Activated CD4-positive, alpha-beta T cell treated with anti-CD3 and anti-CD28 coated beads, Interleukin-2, amount 10 ng/mL, durations not matched to agents 24 days and 14 days (primary cell): ENCODE measurements around the gene TNNT3. TPM values are rescaled to one million over a fixed set of nuclear protein-coding genes. Genes with fewer than 3 reads are reported as not detected.
A peak's percentile ranks its signal among the peaks of the same experiment; 100 is the strongest.
"Not testable (repeated sequence)": the region's sequence is repeated elsewhere in the genome, so short reads cannot be mapped to it uniquely, and the experiment has no call there.

Source experiments
- DNase-seq: peaks from one replicate; pipeline ENCODE4 v3.0.0; 2022
- H3K27ac Mint-ChIP-seq: one replicate; pipeline ENCODE4 v1.8.0; 2022; ENCODE audit warnings: mild to moderate bottlenecking, mixed read lengths
- H3K27me3 Mint-ChIP-seq: one replicate; pipeline ENCODE4 v1.8.0; 2022; ENCODE audit warnings: mixed read lengths
- H3K36me3 Mint-ChIP-seq: one replicate; pipeline ENCODE4 v1.8.0; 2022; ENCODE audit warnings: low read depth, mild to moderate bottlenecking, mixed read lengths
- H3K4me1 Mint-ChIP-seq: one replicate; pipeline ENCODE4 v1.8.0; 2021; ENCODE audit warnings: mixed read lengths
- H3K4me3 Mint-ChIP-seq: one replicate; pipeline ENCODE4 v1.8.0; 2022; ENCODE audit warnings: mild to moderate bottlenecking, moderate library complexity, mixed read lengths
- H3K9me3 Mint-ChIP-seq: one replicate; pipeline ENCODE4 v1.8.0; 2021; ENCODE audit warnings: mixed read lengths
- intact Hi-C: fragments of 100-400 bp; cut with micrococcal nuclease; formaldehyde crosslinking; loops from one replicate; pipeline ENCODE4 v1.15.1; 2023
- total RNA-seq: library from RNA; stranded (reverse); gene quantifications from 2 replicates; pipeline ENCODE4 v1.2.3, GENCODE V29; 2022

The TNNT3 gene
- total RNA-seq, 1 donor from 2014 or later = 1.2 TPM

- peak; percentile 55 for DNase-seq
- Mint-ChIP-seq H3K27ac (no peak overlapping the region), H3K4me1 (peaks cover 2% of the 10 kb centered on the region), H3K36me3 (no peaks in the 10 kb centered on the region), H3K27me3 (peaks cover 4% of the 10 kb centered on the region), H3K4me3 (no peak overlapping the region), H3K9me3 (no peaks in the 10 kb centered on the region)
- intact Hi-C loops = no loop called here
Observed at GRCh38 chr11:1934335-1935155, 15.0 kb downstream of the TNNT3 start.

- Mint-ChIP-seq H3K9me3 (no peaks in the 10 kb centered on the region), H3K4me1 (peaks cover 5% of the 10 kb centered on the region), H3K27ac (no peak overlapping the region), H3K27me3 (peaks cover 2% of the 10 kb centered on the region), H3K4me3 (no peak overlapping the region), H3K36me3 (no peaks in the 10 kb centered on the region)
- intact Hi-C loops = no loop called here
- DNase-seq = peak; percentile 55
Observed at GRCh38 chr11:1935156-1936071, 15.9 kb downstream of the TNNT3 start.

DNA sequence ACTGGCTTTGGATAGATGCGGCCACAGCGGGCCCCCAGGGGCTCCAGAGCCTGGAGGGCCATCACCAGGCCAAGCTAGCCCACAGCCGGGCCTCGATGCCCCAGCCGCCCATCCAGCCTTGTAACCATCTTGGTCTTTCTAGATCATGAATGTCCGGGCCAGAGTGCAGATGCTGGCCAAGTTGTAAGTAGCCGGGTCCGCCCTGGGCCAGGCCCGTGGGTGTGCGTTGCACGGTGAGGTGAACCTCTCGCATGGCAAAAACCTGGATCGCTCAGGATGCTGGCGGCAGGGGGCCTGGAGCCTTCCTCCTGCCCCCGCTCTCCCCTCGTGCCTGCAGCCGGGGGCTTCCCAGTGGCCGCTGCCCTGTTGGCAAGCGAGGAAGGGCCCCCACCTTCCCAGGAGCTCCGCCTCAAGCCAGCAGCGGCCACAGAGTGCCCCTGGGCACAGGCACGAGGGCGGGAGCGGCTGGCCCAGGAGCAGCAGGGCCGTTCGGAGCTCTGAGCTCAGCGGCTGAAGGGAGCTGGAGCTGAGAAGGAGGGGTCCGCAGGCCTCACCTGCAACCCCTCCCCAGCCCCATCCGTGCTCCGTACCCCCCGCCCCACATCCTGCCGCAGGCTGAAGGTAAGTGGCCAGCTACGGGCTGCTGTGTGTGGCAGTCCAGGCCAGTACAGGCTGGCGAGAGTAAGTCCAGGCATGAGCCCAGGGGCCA, 16.7 kb downstream of the TNNT3 start:
- DNase-seq = peak; percentile 50
- no peak overlapping the region for H3K27ac Mint-ChIP-seq
- intact Hi-C loops = no loop called here
- H3K27me3 Mint-ChIP-seq = peaks cover 2% of the 10 kb centered on the region
- no peak overlapping the region for H3K4me3 Mint-ChIP-seq
- no peaks in the 10 kb centered on the region for H3K9me3 Mint-ChIP-seq
- H3K36me3 Mint-ChIP-seq = no peaks in the 10 kb centered on the region
- peaks cover 5% of the 10 kb centered on the region for H3K4me1 Mint-ChIP-seq

GRCh38 chr11:1936781-1937615, 17.5 kb downstream of the TNNT3 start:
- peak; percentile 54 for DNase-seq
- Mint-ChIP-seq H3K27me3 (no peaks in the 10 kb centered on the region), H3K27ac (no peak overlapping the region), H3K36me3 (no peaks in the 10 kb centered on the region), H3K4me3 (no peak overlapping the region), H3K4me1 (peaks cover 5% of the 10 kb centered on the region), H3K9me3 (no peaks in the 10 kb centered on the region)
- intact Hi-C loops = no loop called here

- DNase-seq = peak; percentile 55
- Mint-ChIP-seq H3K27me3 (no peaks in the 10 kb centered on the region), H3K4me1 (peaks cover 5% of the 10 kb centered on the region), H3K9me3 (no peaks in the 10 kb centered on the region), H3K27ac (no peak overlapping the region), H3K36me3 (no peaks in the 10 kb centered on the region), H3K4me3 (no peak overlapping the region)
- intact Hi-C loops = loop anchor here (1.0 kb wide), 1 partner anchor 24 kb away; no protein-coding TSS in a partner anchor
Observed at GRCh38 chr11:1937616-1938342, 18.3 kb downstream of the TNNT3 start.

DNA sequence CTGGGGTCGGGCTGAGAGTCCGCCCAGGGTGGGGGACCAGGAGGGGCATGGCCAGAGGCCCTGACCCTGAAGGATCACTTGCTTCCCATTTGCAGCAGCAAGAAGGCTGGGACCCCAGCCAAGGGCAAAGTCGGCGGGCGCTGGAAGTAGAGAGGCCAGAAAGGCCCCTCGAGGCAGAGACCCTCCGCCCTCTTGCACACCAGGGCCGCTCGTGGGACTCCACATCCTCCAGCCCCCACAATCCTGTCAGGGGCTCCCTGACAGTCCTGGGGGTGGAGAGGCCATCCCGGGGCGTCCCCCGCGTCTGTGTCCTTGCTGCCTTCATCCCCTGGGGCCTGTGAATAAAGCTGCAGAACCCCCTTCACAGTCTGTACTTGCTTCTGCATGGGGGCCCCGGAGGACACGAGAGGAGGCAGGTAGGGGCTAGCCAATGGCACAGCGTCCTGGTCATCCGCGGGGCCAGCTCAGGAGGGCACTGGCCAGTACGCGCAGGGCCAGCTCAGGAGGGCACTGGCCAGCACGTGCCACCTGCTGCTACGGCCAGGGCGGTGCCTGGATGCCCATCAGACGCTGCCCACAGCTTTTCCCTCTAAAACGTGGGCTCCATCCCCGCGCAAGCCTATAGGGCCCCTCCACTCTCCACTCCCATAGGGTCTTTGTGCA, 19.0 kb downstream of the TNNT3 start:
- Mint-ChIP-seq H3K4me3 (no peak overlapping the region), H3K27ac (no peak overlapping the region), H3K4me1 (peaks cover 5% of the 10 kb centered on the region), H3K27me3 (no peaks in the 10 kb centered on the region), H3K9me3 (no peaks in the 10 kb centered on the region), H3K36me3 (no peaks in the 10 kb centered on the region)
- DNase-seq = peak; percentile 53
- intact Hi-C loops = loop anchor here (1.0 kb wide), 2 partner anchors 25 to 44 kb away; no protein-coding TSS in a partner anchor

DNA sequence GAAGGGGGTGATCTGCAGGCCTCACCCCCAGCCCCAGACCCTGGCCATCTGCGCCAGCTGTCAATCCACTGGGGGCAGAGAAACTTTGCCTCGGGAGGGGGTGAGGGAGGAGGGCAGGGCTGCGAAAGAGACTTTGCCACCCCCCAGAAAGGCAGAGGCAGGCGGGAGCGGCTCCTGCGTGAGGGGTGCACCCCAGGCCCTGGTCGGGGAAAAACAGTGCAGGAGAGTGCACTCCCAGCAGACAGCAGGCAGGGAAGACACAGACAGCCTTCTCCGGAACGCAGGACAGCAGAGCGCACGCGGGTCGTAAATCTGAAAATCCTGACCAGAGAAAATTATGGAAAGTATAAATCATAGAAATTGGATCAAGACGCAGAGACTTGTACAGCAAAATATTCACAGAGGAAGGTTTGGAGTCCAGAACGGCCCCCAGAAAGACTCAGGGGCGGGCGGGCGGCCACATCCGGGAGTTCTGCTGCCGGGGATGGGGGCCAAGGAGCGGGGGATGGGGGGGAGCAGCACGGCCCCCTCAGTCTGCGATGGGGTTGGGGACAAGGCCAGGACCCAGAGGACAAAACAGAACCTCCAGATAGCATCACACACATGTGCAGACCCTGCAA, 19.6 kb downstream of the TNNT3 start:
- DNase-seq = peak; percentile 55
- Mint-ChIP-seq H3K4me1 (peaks cover 5% of the 10 kb centered on the region), H3K4me3 (no peak overlapping the region), H3K36me3 (no peaks in the 10 kb centered on the region), H3K27me3 (no peaks in the 10 kb centered on the region), H3K9me3 (no peaks in the 10 kb centered on the region), H3K27ac (no peak overlapping the region)
- intact Hi-C loops = loop anchor here (1.0 kb wide), 1 partner anchor 45 kb away; no protein-coding TSS in a partner anchor

DNA sequence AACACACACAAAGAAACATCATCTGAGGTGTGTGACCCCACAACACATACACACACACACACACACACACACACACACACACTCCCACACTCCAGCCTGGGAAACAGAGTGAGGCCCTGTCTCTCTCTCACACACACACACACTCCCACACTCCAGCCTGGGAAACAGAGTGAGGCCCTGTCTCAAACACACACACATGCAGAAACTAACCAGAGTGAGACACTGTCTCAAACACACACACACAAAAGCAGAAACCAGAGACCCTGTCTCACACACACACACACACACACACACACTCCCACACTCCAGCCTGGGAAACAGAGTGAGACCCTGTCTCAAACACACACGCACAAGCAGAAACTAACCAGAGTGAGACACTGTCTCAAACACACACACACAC, 20.3 kb downstream of the TNNT3 start:
- H3K36me3 Mint-ChIP-seq, H3K4me3 Mint-ChIP-seq, H3K4me1 Mint-ChIP-seq, H3K9me3 Mint-ChIP-seq, H3K27me3 Mint-ChIP-seq: not testable (repeated sequence)
- peak overlapping the region; percentile 59 for H3K27ac Mint-ChIP-seq
- intact Hi-C loops = loop anchor here (1.0 kb wide), 1 partner anchor 45 kb away; no protein-coding TSS in a partner anchor
- DNase-seq = peak; percentile 40

DNA sequence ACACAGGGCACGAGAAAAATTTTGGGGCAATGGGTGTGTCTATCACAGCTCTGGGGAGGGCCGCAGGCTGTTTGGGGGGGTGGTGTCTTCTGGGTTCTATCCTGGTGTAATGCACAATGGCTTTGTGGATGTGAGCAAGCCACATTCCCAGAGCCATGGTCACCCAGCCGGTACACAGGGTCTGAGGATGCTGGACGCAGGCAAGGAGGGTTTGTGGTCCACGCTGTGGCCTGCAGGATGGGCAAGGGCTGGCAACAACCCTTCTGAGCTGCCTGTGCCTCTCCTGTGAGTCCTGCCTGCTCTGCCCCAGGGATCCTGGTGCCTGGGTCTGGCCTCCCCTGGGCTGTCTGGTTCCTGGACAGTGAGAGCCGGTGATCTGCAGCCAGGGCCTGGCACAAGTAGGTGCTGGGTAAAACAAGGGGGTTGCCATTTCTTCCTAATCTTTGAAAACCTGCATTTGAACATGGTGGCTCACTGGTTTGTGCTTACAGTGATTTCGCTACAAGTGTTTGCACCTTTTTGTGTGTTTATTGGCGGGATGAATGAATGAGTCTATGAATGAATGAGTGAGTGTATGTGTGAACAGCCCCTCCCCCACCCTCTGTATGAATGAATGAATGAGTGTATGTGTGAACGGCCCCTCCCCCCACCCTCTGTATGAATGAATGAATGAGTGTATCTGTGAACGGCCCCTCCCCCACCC, 23.2 kb downstream of the TNNT3 start:
- peak; percentile 48 for DNase-seq

DNA sequence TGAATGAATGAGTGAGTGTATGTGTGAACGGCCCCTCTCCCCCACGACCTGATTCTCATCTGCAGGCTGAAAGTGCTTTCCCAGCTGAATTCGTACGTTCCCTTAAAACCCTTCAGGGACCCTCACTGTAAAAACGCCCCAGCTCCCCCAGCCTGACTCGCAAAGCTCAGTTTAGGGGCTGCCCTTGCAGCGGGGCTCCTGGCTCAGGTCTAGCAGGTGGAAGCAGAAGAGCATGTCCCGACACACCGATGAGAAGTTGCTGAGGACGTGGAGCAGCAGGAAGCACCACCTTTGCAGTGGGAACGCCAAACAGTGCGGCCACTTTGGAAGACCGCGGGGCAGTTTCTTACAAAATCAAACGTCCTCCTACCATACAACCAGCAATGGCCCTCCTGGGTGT, 24.1 kb downstream of the TNNT3 start:
- DNase-seq = peak; percentile 53
- no peak overlapping the region for H3K4me3 Mint-ChIP-seq
- peaks cover 5% of the 10 kb centered on the region for H3K4me1 Mint-ChIP-seq
- H3K9me3 Mint-ChIP-seq = no peaks in the 10 kb centered on the region
- no peaks in the 10 kb centered on the region for H3K36me3 Mint-ChIP-seq
- no peaks in the 10 kb centered on the region for H3K27me3 Mint-ChIP-seq
- H3K27ac Mint-ChIP-seq = no peak overlapping the region
- intact Hi-C loops = no loop called here

More for the DNA sequence above, 23.2 kb downstream of the TNNT3 start:
- Mint-ChIP-seq H3K36me3 (no peaks in the 10 kb centered on the region), H3K27ac (no peak overlapping the region), H3K9me3 (no peaks in the 10 kb centered on the region), H3K27me3 (no peaks in the 10 kb centered on the region), H3K4me1 (peaks cover 5% of the 10 kb centered on the region), H3K4me3 (no peak overlapping the region)
- intact Hi-C loops = no loop called here

GRCh38 chr11:1943977-1944376, 24.5 kb downstream of the TNNT3 start:
- Mint-ChIP-seq H3K4me1 (peaks cover 5% of the 10 kb centered on the region), H3K27ac (no peak overlapping the region), H3K36me3 (no peaks in the 10 kb centered on the region), H3K9me3 (no peaks in the 10 kb centered on the region), H3K4me3 (no peak overlapping the region), H3K27me3 (no peaks in the 10 kb centered on the region)
- DNase-seq = peak; percentile 55
- intact Hi-C loops = no loop called here
